ENCODE data around the gene UNC13A. TPM values are rescaled to one million over a fixed set of nuclear protein-coding genes. Genes with fewer than 3 reads are reported as not detected.
"Not testable (repeated sequence)": the region's sequence is repeated elsewhere in the genome, so short reads cannot be mapped to it uniquely, and the experiment has no call there.

UNC13A gene
- polyA plus RNA-seq, 1 experiment: 2.2 TPM

- CTCF ChIA-PET: no interaction called here
- POLR2A ChIA-PET: no interaction called here
- Histone ChIP-seq H3K4me3 (ENCODE audit: low read depth, low read length) (no peak overlapping the region), H3K36me3 (ENCODE audit: control insufficient read depth, insufficient read depth, low read length) (no peaks in the 10 kb centered on the region), H3K27me3 (ENCODE audit: control insufficient read depth, insufficient read depth, low read length) (peaks cover 8% of the 10 kb centered on the region)
- no peak for DNase-seq (ENCODE audit: low read depth)
- no peak for TF ChIP-seq CTCF (IDR thresholded peaks at IDR 0.05; ENCODE audit: insufficient read depth, low read depth, low read length)
These were observed 85.9 kb downstream of the UNC13A start for GRCh38 chr19:17602217-17602616.

GRCh38 chr19:17601683-17602082, 86.5 kb downstream of the UNC13A start:
- DNase-seq (ENCODE audit: low read depth): no peak
- ChIA-PET POLR2A (no interaction called here), CTCF (no interaction called here)
- TF ChIP-seq CTCF (IDR thresholded peaks at IDR 0.05; ENCODE audit: insufficient read depth, low read depth, low read length): no peak
- Histone ChIP-seq H3K27me3 (ENCODE audit: control insufficient read depth, insufficient read depth, low read length) (peaks cover 8% of the 10 kb centered on the region), H3K36me3 (ENCODE audit: control insufficient read depth, insufficient read depth, low read length) (no peaks in the 10 kb centered on the region), H3K4me3 (ENCODE audit: low read depth, low read length) (no peak overlapping the region)

GRCh38 chr19:17599780-17600179, 88.4 kb downstream of the UNC13A start:
- CTCF ChIA-PET: interaction anchor here (0.8 kb wide), 1 partner anchor 26 kb away, joined by 3 read pairs; no protein-coding TSS in a partner anchor
- H3K36me3 ChIP-seq (ENCODE audit: control insufficient read depth, insufficient read depth, low read length): no peaks in the 10 kb centered on the region
- no peak overlapping the region for H3K4me3 ChIP-seq (ENCODE audit: low read depth, low read length)
- TF ChIP-seq CTCF (IDR thresholded peaks at IDR 0.05; ENCODE audit: insufficient read depth, low read depth, low read length): no peak
- H3K27me3 ChIP-seq (ENCODE audit: control insufficient read depth, insufficient read depth, low read length): peaks cover 8% of the 10 kb centered on the region
- POLR2A ChIA-PET: no interaction called here
- no peak for DNase-seq (ENCODE audit: low read depth)

- peaks cover 8% of the 10 kb centered on the region for H3K27me3 ChIP-seq (ENCODE audit: control insufficient read depth, insufficient read depth, low read length)
- ChIA-PET POLR2A (no interaction called here), CTCF (no interaction called here)
- no peak for DNase-seq (ENCODE audit: low read depth)
- H3K4me3 ChIP-seq (ENCODE audit: low read depth, low read length): no peak overlapping the region
- no peak for TF ChIP-seq CTCF (IDR thresholded peaks at IDR 0.05; ENCODE audit: insufficient read depth, low read depth, low read length)
- H3K36me3 ChIP-seq (ENCODE audit: control insufficient read depth, insufficient read depth, low read length): no peaks in the 10 kb centered on the region
These were observed 89.2 kb downstream of the UNC13A start for GRCh38 chr19:17598953-17599352.

GRCh38 chr19:17598063-17598462, 90.1 kb downstream of the UNC13A start:
- H3K27me3 ChIP-seq (ENCODE audit: control insufficient read depth, insufficient read depth, low read length); DNase-seq (ENCODE audit: low read depth); CTCF ChIA-PET; POLR2A ChIA-PET; H3K36me3 ChIP-seq (ENCODE audit: control insufficient read depth, insufficient read depth, low read length); H3K4me3 ChIP-seq (ENCODE audit: low read depth, low read length): not testable (repeated sequence)

GRCh38 chr19:17594296-17594695, 93.9 kb downstream of the UNC13A start:
- CTCF ChIA-PET; DNase-seq (ENCODE audit: low read depth); H3K36me3 ChIP-seq (ENCODE audit: control insufficient read depth, insufficient read depth, low read length); H3K4me3 ChIP-seq (ENCODE audit: low read depth, low read length); POLR2A ChIA-PET; H3K27me3 ChIP-seq (ENCODE audit: control insufficient read depth, insufficient read depth, low read length): not testable (repeated sequence)
